H9 (cell line): ENCODE measurements around the gene ARVCF. TPM values are rescaled to one million over a fixed set of nuclear protein-coding genes. Genes with fewer than 3 reads are reported as not detected.

ENCODE experiments used
- DNase-seq: peaks from one replicate; pipeline ENCODE4 v3.0.0-alpha.2; 2017
- H2AFZ ChIP-seq: one replicate; pipeline ENCODE4 v1.6.1; 2013; ENCODE audit warnings: mild to moderate bottlenecking, low read length, control low read depth, moderate library complexity
- H2AK5ac ChIP-seq: 2 replicates; pipeline ENCODE4 v1.6.1; 2013; ENCODE audit warnings: low read length, control low read depth, mixed read lengths; ENCODE audit not compliant: insufficient read length
- H2BK120ac ChIP-seq: one replicate; pipeline ENCODE4 v1.6.1; 2013; ENCODE audit warnings: low read depth, mild to moderate bottlenecking, low read length, control low read depth, inconsistent platforms; ENCODE audit not compliant: poor library complexity, severe bottlenecking
- H2BK12ac ChIP-seq: 2 replicates; pipeline ENCODE4 v1.6.1; 2013; ENCODE audit warnings: low read length, control low read depth, mixed read lengths, low read depth; ENCODE audit not compliant: insufficient read length
- H2BK15ac ChIP-seq: 2 replicates; pipeline ENCODE4 v1.6.1; 2013; ENCODE audit warnings: low read depth, low read length, control low read depth
- H2BK20ac ChIP-seq: one replicate; pipeline ENCODE4 v1.6.1; 2013; ENCODE audit warnings: low read depth, mild to moderate bottlenecking, low read length, control low read depth, inconsistent platforms; ENCODE audit not compliant: poor library complexity, severe bottlenecking
- H2BK5ac ChIP-seq: 2 replicates; pipeline ENCODE4 v1.6.1; 2013; ENCODE audit warnings: low read length, control low read depth, mixed read lengths; ENCODE audit not compliant: insufficient read length
- H3K14ac ChIP-seq: 2 replicates; pipeline ENCODE4 v1.6.1; 2013; ENCODE audit warnings: low read length, control low read depth; ENCODE audit not compliant: insufficient read depth
- H3K18ac ChIP-seq: 2 replicates; pipeline ENCODE4 v1.6.1; 2013; ENCODE audit warnings: low read depth, mild to moderate bottlenecking, mixed read lengths, low read length, control low read depth; ENCODE audit not compliant: insufficient read length
- H3K23ac ChIP-seq: 2 replicates; pipeline ENCODE4 v1.6.1; 2013; ENCODE audit warnings: low read length, control low read depth, mixed read lengths, low read depth; ENCODE audit not compliant: insufficient read length
- H3K23me2 ChIP-seq: 2 replicates; pipeline ENCODE4 v1.6.1; 2013; ENCODE audit warnings: low read depth, mild to moderate bottlenecking, mixed read lengths, low read length, control low read depth; ENCODE audit not compliant: insufficient read length, poor library complexity, severe bottlenecking
- H3K27ac ChIP-seq: 2 replicates; pipeline ENCODE4 v1.5.1; 2013; ENCODE audit warnings: low read length, control low read depth, mixed read lengths, low read depth; ENCODE audit not compliant: insufficient read length
- H3K27me3 ChIP-seq: 2 replicates; pipeline ENCODE4 v1.6.1; 2013; ENCODE audit warnings: low read length, control low read depth, inconsistent platforms; ENCODE audit not compliant: insufficient read depth
- H3K4ac ChIP-seq: 2 replicates; pipeline ENCODE4 v1.6.1; 2013; ENCODE audit warnings: low read depth, mild to moderate bottlenecking, control low read depth, inconsistent platforms, low read length, moderate library complexity
- H3K4me1 ChIP-seq: 2 replicates; pipeline ENCODE4 v1.6.1; 2013; ENCODE audit warnings: low read length, control low read depth, inconsistent platforms; ENCODE audit not compliant: insufficient read depth
- H3K4me2 ChIP-seq: 2 replicates; pipeline ENCODE4 v1.6.1; 2013; ENCODE audit warnings: low read length, control low read depth, mixed read lengths; ENCODE audit not compliant: insufficient read length, insufficient read depth
- H3K56ac ChIP-seq: 2 replicates; pipeline ENCODE4 v1.6.1; 2013; ENCODE audit warnings: low read depth, mild to moderate bottlenecking, mixed read lengths, low read length, control low read depth; ENCODE audit not compliant: insufficient read length
- H3K79me1 ChIP-seq: 2 replicates; pipeline ENCODE4 v1.6.1; 2013; ENCODE audit warnings: low read depth, mild to moderate bottlenecking, moderate library complexity, low read length, control low read depth, inconsistent platforms; ENCODE audit not compliant: insufficient read depth, poor library complexity, severe bottlenecking
- H3K79me2 ChIP-seq: 2 replicates; pipeline ENCODE4 v1.6.1; 2013; ENCODE audit warnings: low read length, control low read depth, inconsistent platforms; ENCODE audit not compliant: insufficient read depth
- H3K9ac ChIP-seq: 2 replicates; pipeline ENCODE4 v1.6.1; 2013; ENCODE audit warnings: low read length, control low read depth, mixed read lengths; ENCODE audit not compliant: insufficient read length; ENCODE audit errors: extremely low read depth
- H3K9me3 ChIP-seq: one replicate; pipeline ENCODE4 v1.6.1; 2013; ENCODE audit warnings: low read depth, low read length, inconsistent platforms; ENCODE audit not compliant: control insufficient read depth
- H3T11ph ChIP-seq: one replicate; pipeline ENCODE4 v1.6.1; 2013; ENCODE audit warnings: mild to moderate bottlenecking, low read length, control low read depth, inconsistent platforms
- H4K20me1 ChIP-seq: one replicate; pipeline ENCODE4 v1.6.1; 2013; ENCODE audit not compliant: control insufficient read depth, insufficient read length, insufficient read depth
- H4K5ac ChIP-seq: 2 replicates; pipeline ENCODE4 v1.6.1; 2013; ENCODE audit warnings: low read depth, mild to moderate bottlenecking, mixed read lengths, low read length, control low read depth; ENCODE audit not compliant: insufficient read length
- H4K8ac ChIP-seq: replicated peaks from 2 replicates; pipeline ENCODE4 v1.6.1; 2013; ENCODE audit warnings: low read length, control low read depth, mixed read lengths, low read depth; ENCODE audit not compliant: insufficient read length
- H4K91ac ChIP-seq: 2 replicates; pipeline ENCODE4 v1.6.1; 2013; ENCODE audit warnings: low read depth, mild to moderate bottlenecking, moderate library complexity, mixed read lengths, low read length, control low read depth; ENCODE audit not compliant: insufficient read length
- H3K27ac Mint-ChIP-seq, 3 experiments: 2 replicates in 2 of 3; 3 replicates in 1 of 3; pipeline ENCODE4 v1.8.0; 2020 to 2021; ENCODE audit warnings: mixed read lengths in 3 of 3, mild to moderate bottlenecking in 1 of 3, moderate library complexity in 1 of 3
- H3K27me3 Mint-ChIP-seq: 2 replicates; pipeline ENCODE4 v1.8.0; 2021; ENCODE audit warnings: low read depth, mild to moderate bottlenecking, moderate library complexity, mixed read lengths
- H3K36me3 Mint-ChIP-seq, 3 experiments: 2 replicates in 2 of 3; 3 replicates in 1 of 3; pipeline ENCODE4 v1.8.0; 2020 to 2021; ENCODE audit warnings: low read depth in 3 of 3, mixed read lengths in 3 of 3; ENCODE audit not compliant: insufficient read depth in 1 of 3
- H3K4me1 Mint-ChIP-seq, 2 experiments: 2 replicates each; pipeline ENCODE4 v1.8.0; 2020; ENCODE audit warnings: mixed read lengths in 2 of 2
- H3K4me3 Mint-ChIP-seq, 2 experiments: 2 replicates in 1 of 2; 3 replicates in 1 of 2; pipeline ENCODE4 v1.8.0; 2020 to 2021; ENCODE audit warnings: mild to moderate bottlenecking in 2 of 2, mixed read lengths in 2 of 2, moderate library complexity in 1 of 2
- H3K9me3 Mint-ChIP-seq, 2 experiments: 2 replicates in 1 of 2; 3 replicates in 1 of 2; pipeline ENCODE4 v1.8.0; 2020; ENCODE audit warnings: mild to moderate bottlenecking in 2 of 2, mixed read lengths in 2 of 2, moderate library complexity in 1 of 2
- WGBS: extraction: QIAGEN DNeasy Blood & Tissue Kit; methylation state at CpG from one replicate; pipeline ENCODE4 v1.1.7; 2013; ENCODE audit warnings: missing lambda C conversion rate, low lambda C conversion rate, mixed read lengths; ENCODE audit not compliant: insufficient read length; ENCODE audit errors: extremely low coverage; 5-methylcytosine and 5-hydroxymethylcytosine counted together
- total RNA-seq: library from RNA; stranded (reverse); gene quantifications from 2 replicates; pipeline ENCODE4 v1.2.1, GENCODE V29; 2021
- TF ChIP-seq, protein P1 (sequence below): fragments of 200-600 bp; sonication (generic); conservative IDR thresholded peaks from 3 replicates; pipeline ENCODE4 v1.8.0; 2021; ENCODE audit warnings: antibody characterized with exemption, mild to moderate bottlenecking

ARVCF gene
- total RNA-seq, 1 experiment from 2014 or later = 40.7 TPM

DNA sequence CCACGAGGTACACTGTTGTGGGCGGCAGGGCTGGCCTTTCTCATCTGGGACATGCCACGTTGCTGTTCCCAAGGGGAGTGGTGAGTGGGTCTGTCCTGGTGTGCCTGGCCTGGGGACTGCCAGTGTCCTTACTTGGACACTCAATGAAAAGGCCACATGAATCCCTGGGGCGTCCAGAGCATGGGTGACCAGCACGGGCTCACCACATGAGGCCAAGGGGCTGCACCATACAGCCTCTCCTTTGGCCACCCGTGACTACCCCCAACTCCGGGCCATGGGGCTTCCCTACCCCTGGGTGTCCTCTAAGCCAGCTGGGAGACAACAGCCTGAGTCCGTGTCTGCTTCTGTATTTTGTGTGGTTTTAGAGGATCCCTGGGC lies 54.8 kb downstream of the ARVCF start:
- Mint-ChIP-seq H3K9me3 (no peaks in the 10 kb centered on the region; a peak in 1 of 5 replicates), H3K4me1 (peaks cover 20 to 30% of the 10 kb centered on the region in 2 experiments), H3K36me3 (peaks cover 0 to 14% (median 6%) of the 10 kb centered on the region in 3 experiments; a peak in 3 of 7 replicates), H3K27ac (no peak overlapping the region), H3K27me3 (no peaks in the 10 kb centered on the region; the same call in 1 of the 2 replicates), H3K4me3 (no peak overlapping the region)
- H2AK5ac ChIP-seq = no peak overlapping the region
- H3K27ac ChIP-seq = no peak overlapping the region
- no peak overlapping the region for H2BK12ac ChIP-seq
- no peaks in the 10 kb centered on the region for H3K79me2 ChIP-seq
- no peak overlapping the region for H2BK15ac ChIP-seq
- no peak overlapping the region for H3T11ph ChIP-seq
- no peak overlapping the region for H4K5ac ChIP-seq
- no peak for DNase-seq
- WGBS = no CpG with 5 or more reads among the region's 8 CpGs
- H3K9me3 ChIP-seq = no peaks in the 10 kb centered on the region
- H3K18ac ChIP-seq = no peak overlapping the region
- H3K14ac ChIP-seq = no peak overlapping the region
- no peak overlapping the region for H3K23ac ChIP-seq
- H3K79me1 ChIP-seq = no peaks in the 10 kb centered on the region
- H3K27me3 ChIP-seq = no peaks in the 10 kb centered on the region
- no peak overlapping the region for H3K4ac ChIP-seq
- no peaks in the 10 kb centered on the region for H3K23me2 ChIP-seq
- H2BK120ac ChIP-seq = no peak overlapping the region
- no peak overlapping the region for H2BK5ac ChIP-seq
- TF ChIP-seq, protein P1, sequence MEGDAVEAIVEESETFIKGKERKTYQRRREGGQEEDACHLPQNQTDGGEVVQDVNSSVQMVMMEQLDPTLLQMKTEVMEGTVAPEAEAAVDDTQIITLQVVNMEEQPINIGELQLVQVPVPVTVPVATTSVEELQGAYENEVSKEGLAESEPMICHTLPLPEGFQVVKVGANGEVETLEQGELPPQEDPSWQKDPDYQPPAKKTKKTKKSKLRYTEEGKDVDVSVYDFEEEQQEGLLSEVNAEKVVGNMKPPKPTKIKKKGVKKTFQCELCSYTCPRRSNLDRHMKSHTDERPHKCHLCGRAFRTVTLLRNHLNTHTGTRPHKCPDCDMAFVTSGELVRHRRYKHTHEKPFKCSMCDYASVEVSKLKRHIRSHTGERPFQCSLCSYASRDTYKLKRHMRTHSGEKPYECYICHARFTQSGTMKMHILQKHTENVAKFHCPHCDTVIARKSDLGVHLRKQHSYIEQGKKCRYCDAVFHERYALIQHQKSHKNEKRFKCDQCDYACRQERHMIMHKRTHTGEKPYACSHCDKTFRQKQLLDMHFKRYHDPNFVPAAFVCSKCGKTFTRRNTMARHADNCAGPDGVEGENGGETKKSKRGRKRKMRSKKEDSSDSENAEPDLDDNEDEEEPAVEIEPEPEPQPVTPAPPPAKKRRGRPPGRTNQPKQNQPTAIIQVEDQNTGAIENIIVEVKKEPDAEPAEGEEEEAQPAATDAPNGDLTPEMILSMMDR = no peak
- H3K9ac ChIP-seq = no peak overlapping the region
- H2AFZ ChIP-seq = no peak overlapping the region
- H4K91ac ChIP-seq = no peak overlapping the region
- H4K20me1 ChIP-seq = no peaks in the 10 kb centered on the region
- H2BK20ac ChIP-seq = no peak overlapping the region
- H3K56ac ChIP-seq = no peak overlapping the region
- H4K8ac ChIP-seq = no peak overlapping the region
- peaks cover 2% of the 10 kb centered on the region; the same call in 1 of the 2 replicates for H3K4me1 ChIP-seq
- no peak overlapping the region for H3K4me2 ChIP-seq
